HEK293 (cell line): ENCODE measurements around the gene GMPPA.

Source experiments
- CTCF ChIP-seq: fragments of 450-650 bp; formaldehyde crosslinking; IDR thresholded peaks from 2 replicates; pipeline ENCODE4 v1.5.1; 2016; ENCODE audit warnings: missing biosample characterization, missing genetic modification characterization
- GLI4 ChIP-seq: fragments of 450-650 bp; formaldehyde crosslinking; IDR thresholded peaks from 2 replicates; pipeline ENCODE4 v1.5.1; 2016; ENCODE audit warnings: missing biosample characterization, missing genetic modification characterization
- HOXA7 ChIP-seq: sonication (generic); formaldehyde crosslinking; IDR thresholded peaks from 2 replicates; pipeline ENCODE4 v1.8.1; 2022; ENCODE audit warnings: missing genetic modification reagents, borderline replicate concordance
- KLF17 ChIP-seq: fragments of 450-650 bp; formaldehyde crosslinking; IDR thresholded peaks from 2 replicates; pipeline ENCODE4 v1.5.1; 2016; ENCODE audit warnings: missing biosample characterization, missing genetic modification characterization
- OSR2 ChIP-seq: fragments of 450-650 bp; formaldehyde crosslinking; IDR thresholded peaks from 2 replicates; pipeline ENCODE4 v1.5.1; 2016; ENCODE audit warnings: missing biosample characterization, missing genetic modification characterization
- ZFP3 ChIP-seq: fragments of 450-650 bp; formaldehyde crosslinking; IDR thresholded peaks from 2 replicates; pipeline ENCODE4 v1.5.1; 2016; ENCODE audit warnings: low read depth, missing biosample characterization, missing genetic modification characterization
- ZNF10 ChIP-seq: fragments of 450-650 bp; formaldehyde crosslinking; IDR thresholded peaks from 2 replicates; pipeline ENCODE4 v1.5.1; 2017; ENCODE audit warnings: missing biosample characterization, missing genetic modification characterization
- ZNF138 ChIP-seq: fragments of 450-650 bp; formaldehyde crosslinking; IDR thresholded peaks from 2 replicates; pipeline ENCODE4 v1.5.1; 2016; ENCODE audit warnings: missing biosample characterization, missing genetic modification characterization, borderline replicate concordance
- ZNF350 ChIP-seq: fragments of 450-650 bp; formaldehyde crosslinking; IDR thresholded peaks from 2 replicates; pipeline ENCODE4 v1.5.0; 2017; ENCODE audit warnings: missing biosample characterization, mild to moderate bottlenecking, missing genetic modification characterization
- ZNF362 ChIP-seq: fragments of 450-650 bp; formaldehyde crosslinking; IDR thresholded peaks from 2 replicates; pipeline ENCODE4 v1.5.1; 2016; ENCODE audit warnings: missing biosample characterization, missing genetic modification characterization
- ZNF513 ChIP-seq: fragments of 450-650 bp; IDR thresholded peaks from 2 replicates; pipeline ENCODE4 v1.5.1; 2018; ENCODE audit warnings: missing biosample characterization, missing genetic modification characterization
- ZNF530 ChIP-seq: fragments of 450-650 bp; formaldehyde crosslinking; IDR thresholded peaks from 2 replicates; pipeline ENCODE4 v1.5.1; 2016; ENCODE audit warnings: low read depth, missing biosample characterization, missing genetic modification characterization
- ZNF610 ChIP-seq: fragments of 450-650 bp; formaldehyde crosslinking; IDR thresholded peaks from 2 replicates; pipeline ENCODE4 v1.5.1; 2016; ENCODE audit warnings: missing biosample characterization, missing genetic modification characterization, borderline replicate concordance
- TF ChIP-seq, protein P1 (sequence below): fragments of 450-650 bp; formaldehyde crosslinking; IDR thresholded peaks from 2 replicates; pipeline ENCODE4 v1.5.1; 2016; ENCODE audit warnings: missing biosample characterization, missing genetic modification characterization

DNA sequence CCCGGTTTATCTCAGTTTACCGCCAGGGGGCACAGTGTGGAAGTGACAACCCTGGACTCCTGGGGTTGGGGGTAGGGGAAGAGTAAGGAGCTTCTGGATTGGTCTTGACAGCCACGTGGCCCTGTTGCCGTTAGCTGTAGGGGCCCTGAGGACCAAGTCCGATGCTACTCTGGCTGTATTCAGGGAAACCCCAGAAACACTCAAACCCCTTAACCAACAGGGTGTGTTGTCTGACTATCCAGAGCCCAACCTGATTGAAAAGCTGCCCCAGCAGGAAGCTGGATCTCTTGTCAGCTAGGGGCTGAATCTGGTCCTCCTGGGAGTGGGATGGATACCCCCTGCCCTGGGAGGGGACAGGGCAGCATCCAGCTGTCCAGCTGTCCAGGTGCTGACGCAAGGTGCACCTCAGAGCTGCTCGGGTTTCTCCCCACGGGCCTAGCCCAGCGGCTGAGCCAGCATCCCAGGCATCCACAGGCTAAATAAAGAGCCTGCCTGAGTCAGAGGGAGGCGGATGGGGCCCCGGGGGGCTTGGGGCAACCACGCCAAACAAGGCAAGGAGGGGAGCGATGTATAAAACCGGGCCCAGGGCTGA is 3.1 kb upstream of the GMPPA start:
- no peak for TF ChIP-seq KLF17 (tag by site-specific recombination)
- TF ChIP-seq CTCF (tag by site-specific recombination): no peak
- no peak for TF ChIP-seq ZNF530 (tag by site-specific recombination)
- no peak for TF ChIP-seq ZNF513 (tag by site-specific recombination)
- no peak for TF ChIP-seq ZNF138
- TF ChIP-seq OSR2: no peak
- no peak for TF ChIP-seq ZNF362
- no peak for TF ChIP-seq GLI4 (tag by site-specific recombination)
- no peak for TF ChIP-seq ZNF10 (tag by site-specific recombination)
- TF ChIP-seq ZNF350 (tag by site-specific recombination): no peak
- TF ChIP-seq, protein P1, sequence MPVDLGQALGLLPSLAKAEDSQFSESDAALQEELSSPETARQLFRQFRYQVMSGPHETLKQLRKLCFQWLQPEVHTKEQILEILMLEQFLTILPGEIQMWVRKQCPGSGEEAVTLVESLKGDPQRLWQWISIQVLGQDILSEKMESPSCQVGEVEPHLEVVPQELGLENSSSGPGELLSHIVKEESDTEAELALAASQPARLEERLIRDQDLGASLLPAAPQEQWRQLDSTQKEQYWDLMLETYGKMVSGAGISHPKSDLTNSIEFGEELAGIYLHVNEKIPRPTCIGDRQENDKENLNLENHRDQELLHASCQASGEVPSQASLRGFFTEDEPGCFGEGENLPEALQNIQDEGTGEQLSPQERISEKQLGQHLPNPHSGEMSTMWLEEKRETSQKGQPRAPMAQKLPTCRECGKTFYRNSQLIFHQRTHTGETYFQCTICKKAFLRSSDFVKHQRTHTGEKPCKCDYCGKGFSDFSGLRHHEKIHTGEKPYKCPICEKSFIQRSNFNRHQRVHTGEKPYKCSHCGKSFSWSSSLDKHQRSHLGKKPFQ: no peak
- no peak for TF ChIP-seq ZNF610 (tag by site-specific recombination)
- no peak for TF ChIP-seq ZFP3 (tag by site-specific recombination)
- no peak for TF ChIP-seq HOXA7 (CRISPR knock-in tag)
